ENCODE results near the gene C2orf72. TPM values are rescaled to one million over a fixed set of nuclear protein-coding genes. Genes with fewer than 3 reads are reported as not detected.

C2orf72 gene
- total RNA-seq, 1 experiment from 2014 or later, result 0.40 TPM

- no peak overlapping the region for H3K4me3 ChIP-seq (ENCODE audit: low read length)
- no peaks in the 10 kb centered on the region for H4K20me1 ChIP-seq (ENCODE audit: low read length)
- no peaks in the 10 kb centered on the region for H3F3A ChIP-seq (ENCODE audit: low read length, unreplicated experiment)
- no peak overlapping the region for H3K4me2 ChIP-seq (ENCODE audit: low read length)
- POLR2A ChIA-PET (ENCODE audit: unreplicated experiment), result no interaction called here
- no TSS peak for BruUV-seq (replicated peaks)
- TF ChIP-seq EZH2phosphoT487 (IDR thresholded peaks at IDR 0.05; ENCODE audit: borderline replicate concordance, low read length) (no peak), CTCF (conservative IDR thresholded peaks at IDR 0.05; ENCODE audit: low read depth, low read length) (no peak), EZH2 (IDR thresholded peaks at IDR 0.05; ENCODE audit: low read length, unreplicated experiment) (no peak)
- ATAC-seq, result no peak; the same call in 1 of the 2 replicates
- intact Hi-C loops (cut with micrococcal nuclease), result loop anchor here (5.0 kb wide), 1 partner anchor 228 kb away; no protein-coding TSS in a partner anchor
- no peaks in the 10 kb centered on the region for H3K9me3 ChIP-seq (ENCODE audit: low read length)
- H3K27me3 ChIP-seq (ENCODE audit: low read length), result no peaks in the 10 kb centered on the region
- H3K9me2 ChIP-seq (replicated peaks; ENCODE audit: low read length), result no peaks in the 10 kb centered on the region
- H3K79me2 ChIP-seq (ENCODE audit: low read length), result no peaks in the 10 kb centered on the region
- DNase-seq, result no peak
- H2AFZ ChIP-seq (ENCODE audit: low read length), result no peak overlapping the region
- no peak overlapping the region for H3K27ac ChIP-seq (ENCODE audit: low read length)
- CTCF ChIA-PET, result no interaction called here
- no peak overlapping the region for H3K9ac ChIP-seq (ENCODE audit: low read length)
- no peaks in the 10 kb centered on the region for H3K4me1 ChIP-seq (ENCODE audit: insufficient read depth, low read length)
- H3K36me3 ChIP-seq (ENCODE audit: low read depth, low read length), result no peaks in the 10 kb centered on the region
These were observed 12.9 kb downstream of the C2orf72 start for GRCh38 chr2:231050018-231050901.

DNA sequence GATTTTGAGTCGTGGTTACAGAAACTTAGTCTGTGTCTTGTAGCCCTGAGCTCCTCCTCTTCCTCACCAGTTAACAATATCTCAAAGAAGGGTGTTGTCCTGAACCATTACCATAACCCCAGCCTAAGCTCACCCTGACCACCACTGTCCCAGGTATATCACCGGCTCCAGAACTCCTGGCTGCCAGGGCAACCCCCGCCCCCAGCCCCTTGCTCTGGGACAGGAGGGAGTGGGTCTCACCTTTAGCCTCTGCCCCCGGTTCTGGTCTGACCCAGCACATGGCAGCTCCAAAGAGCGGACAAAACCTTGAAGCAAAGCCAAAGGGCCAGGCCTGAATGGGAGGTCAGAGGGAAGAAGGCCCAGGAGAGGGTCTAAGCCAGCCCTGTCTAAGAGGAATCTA is 13.8 kb downstream of the C2orf72 start:
- Histone ChIP-seq H3K36me3 (ENCODE audit: low read depth, low read length) (no peaks in the 10 kb centered on the region), H3K9me3 (ENCODE audit: low read length) (no peaks in the 10 kb centered on the region), H3K4me3 (ENCODE audit: low read length) (no peak overlapping the region), H3K27me3 (ENCODE audit: low read length) (no peaks in the 10 kb centered on the region), H3K27ac (ENCODE audit: low read length) (no peak overlapping the region), H4K20me1 (ENCODE audit: low read length) (no peaks in the 10 kb centered on the region), H3K79me2 (ENCODE audit: low read length) (no peaks in the 10 kb centered on the region), H3K4me2 (ENCODE audit: low read length) (no peak overlapping the region), H3K9ac (ENCODE audit: low read length) (no peak overlapping the region), H2AFZ (ENCODE audit: low read length) (no peak overlapping the region), H3F3A (ENCODE audit: low read length, unreplicated experiment) (no peaks in the 10 kb centered on the region), H3K4me1 (ENCODE audit: insufficient read depth, low read length) (no peaks in the 10 kb centered on the region), H3K9me2 (replicated peaks; ENCODE audit: low read length) (no peaks in the 10 kb centered on the region)
- no TSS peak for BruUV-seq (replicated peaks)
- ChIA-PET CTCF (no interaction called here), POLR2A (ENCODE audit: unreplicated experiment) (no interaction called here)
- no peak for TF ChIP-seq CTCF (conservative IDR thresholded peaks at IDR 0.05; ENCODE audit: low read depth, low read length)
- TF ChIP-seq EZH2 (IDR thresholded peaks at IDR 0.05; ENCODE audit: low read length, unreplicated experiment), result no peak
- TF ChIP-seq EZH2phosphoT487 (IDR thresholded peaks at IDR 0.05; ENCODE audit: borderline replicate concordance, low read length), result no peak
- DNase-seq (no peak), ATAC-seq (no peak)
- intact Hi-C loops (cut with micrococcal nuclease), result loop anchor here (5.0 kb wide), 1 partner anchor 229 kb away; no protein-coding TSS in a partner anchor
